ENCODE data around the gene CHCHD2.
"Not testable (repeated sequence)": the region's sequence is repeated elsewhere in the genome, so short reads cannot be mapped to it uniquely, and the experiment has no call there.

CHCHD2 gene

GRCh38 chr7:56074371-56074791 lies 31.9 kb downstream of the CHCHD2 start:
- TF ChIP-seq JUND (IDR thresholded peaks at IDR 0.05; ENCODE audit: low read depth) = no peak
- in situ Hi-C loops (cut with HindIII; ENCODE audit: low pct_unique_long_range_greater_than_20kb, low sequenced_read_pairs) = no loop called here
- DNase-seq (ENCODE audit: low read depth in 1 of 2, low spot score in 1 of 2) = peak; percentile 60 to 98

DNA sequence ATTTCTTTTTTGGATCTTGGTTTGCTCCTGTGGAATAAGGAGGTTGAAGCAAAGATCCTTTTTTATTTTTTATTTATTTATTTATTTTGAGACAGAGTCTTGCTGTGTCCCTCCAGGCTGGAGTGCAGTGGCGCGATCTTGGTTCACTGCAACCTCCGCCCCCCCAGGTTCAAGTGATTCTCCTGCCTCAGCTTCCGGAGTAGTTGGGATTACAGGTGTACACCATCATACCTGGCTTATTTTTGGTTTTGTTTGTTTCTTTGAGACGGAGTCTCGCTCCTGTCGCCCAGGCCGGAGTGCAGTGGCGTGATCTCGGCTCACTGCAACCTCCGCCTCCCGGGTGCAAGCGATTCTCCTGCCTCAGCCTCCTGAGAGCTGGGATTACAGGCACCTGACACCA lies 39.9 kb downstream of the CHCHD2 start:
- in situ Hi-C loops (cut with HindIII; ENCODE audit: low pct_unique_long_range_greater_than_20kb, low sequenced_read_pairs); DNase-seq (ENCODE audit: low read depth in 1 of 2, low spot score in 1 of 2): not testable (repeated sequence)

GRCh38 chr7:56063882-56064625 lies 42.2 kb downstream of the CHCHD2 start, which contains the start of gene SUMF2:
Gene SUMF2 (plus strand): TSS chr7:56064286. CDS start chr7:56064312, 26 bp downstream.
- in situ Hi-C loops (cut with HindIII; ENCODE audit: low pct_unique_long_range_greater_than_20kb, low sequenced_read_pairs) = no loop called here
- TF ChIP-seq JUND (IDR thresholded peaks at IDR 0.05; ENCODE audit: low read depth) = no peak
- peak; percentile 94 to 99 for DNase-seq (ENCODE audit: low read depth in 1 of 2, low spot score in 1 of 2)

DNA sequence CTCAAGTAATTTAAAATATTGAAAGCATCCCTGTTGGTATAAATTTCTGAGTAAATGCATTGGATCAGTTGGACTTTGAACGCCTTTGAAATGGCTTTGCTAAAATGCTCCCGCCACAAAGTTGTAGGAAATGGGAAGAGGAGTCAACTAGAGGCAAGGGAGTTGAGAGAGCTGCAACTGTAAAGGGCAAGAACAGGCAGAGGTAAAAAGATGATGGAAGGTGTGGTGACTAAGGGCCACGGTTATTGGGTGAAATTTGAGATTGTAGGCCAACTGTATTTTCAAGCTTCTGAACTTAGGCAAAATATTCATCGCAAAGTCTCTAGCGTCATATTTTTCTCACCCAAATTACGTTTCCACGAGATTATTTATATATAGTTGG lies 42.8 kb downstream of the CHCHD2 start:
- no peak for TF ChIP-seq JUND (IDR thresholded peaks at IDR 0.05; ENCODE audit: low read depth)
- DNase-seq (ENCODE audit: low read depth in 1 of 2, low spot score in 1 of 2) = no peak
- in situ Hi-C loops (cut with HindIII; ENCODE audit: low pct_unique_long_range_greater_than_20kb, low sequenced_read_pairs) = no loop called here

GRCh38 chr7:56062382-56062781 lies 43.9 kb downstream of the CHCHD2 start:
- in situ Hi-C loops (cut with HindIII; ENCODE audit: low pct_unique_long_range_greater_than_20kb, low sequenced_read_pairs) = no loop called here
- DNase-seq (ENCODE audit: low read depth in 1 of 2, low spot score in 1 of 2) = no peak
- TF ChIP-seq JUND (IDR thresholded peaks at IDR 0.05; ENCODE audit: low read depth) = no peak

DNA sequence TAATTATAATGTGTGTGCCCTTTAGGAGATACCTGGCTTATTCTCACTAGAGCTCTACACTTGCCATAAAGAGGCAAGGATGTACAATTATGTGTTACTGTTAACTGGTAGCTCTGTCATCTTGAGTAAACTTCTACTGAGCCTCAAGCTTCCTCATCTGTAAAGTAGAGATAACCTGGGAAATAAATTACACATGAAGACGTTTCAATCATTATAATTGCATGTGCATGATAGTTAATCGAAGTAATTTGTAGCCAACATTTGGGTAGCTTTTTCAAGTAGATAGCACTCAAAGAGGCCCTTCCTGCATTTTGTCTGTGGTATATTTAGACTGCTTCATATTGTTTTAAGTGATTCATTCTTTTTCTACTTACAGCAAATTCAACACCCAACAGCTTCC lies 52.3 kb downstream of the CHCHD2 start:
- DNase-seq (ENCODE audit: low read depth in 1 of 2, low spot score in 1 of 2) = no peak
- in situ Hi-C loops (cut with HindIII; ENCODE audit: low pct_unique_long_range_greater_than_20kb, low sequenced_read_pairs) = no loop called here
- TF ChIP-seq JUND (IDR thresholded peaks at IDR 0.05; ENCODE audit: low read depth) = no peak

DNA sequence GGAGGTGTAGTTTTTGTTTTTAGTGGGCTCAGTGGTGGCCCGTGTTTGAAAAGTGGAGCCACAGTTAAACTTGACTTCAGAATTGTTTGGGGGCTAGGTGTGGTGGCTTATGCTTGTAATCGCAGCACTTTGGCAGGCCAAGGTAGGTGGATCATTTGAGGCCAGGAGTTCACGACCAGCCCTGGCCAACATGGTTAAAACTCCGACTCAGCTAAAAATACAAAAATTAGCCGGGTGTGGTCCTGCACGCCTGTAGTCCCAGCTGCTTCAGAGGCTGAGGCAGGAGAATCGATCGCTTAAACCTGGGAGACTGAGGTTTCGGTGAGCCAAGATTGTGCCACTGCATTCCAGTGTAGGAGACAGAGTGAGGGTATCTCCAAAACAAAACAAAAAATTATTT lies 52.9 kb downstream of the CHCHD2 start:
- TF ChIP-seq JUND (IDR thresholded peaks at IDR 0.05; ENCODE audit: low read depth) = no peak
- DNase-seq (ENCODE audit: low read depth in 1 of 2, low spot score in 1 of 2) = no peak
- in situ Hi-C loops (cut with HindIII; ENCODE audit: low pct_unique_long_range_greater_than_20kb, low sequenced_read_pairs) = no loop called here
